HG03064 (cell line): ENCODE measurements around the gene KLRC4.
"Not testable (repeated sequence)": the region's sequence is repeated elsewhere in the genome, so short reads cannot be mapped to it uniquely, and the experiment has no call there.

Experiments used
- ATAC-seq: cut with Tn5 transposase; IDR thresholded peaks from one replicate; pipeline ENCODE4 v1.9.1; 2021; ENCODE audit warnings: low read depth; ENCODE audit not compliant: unreplicated experiment

Gene KLRC4

DNA sequence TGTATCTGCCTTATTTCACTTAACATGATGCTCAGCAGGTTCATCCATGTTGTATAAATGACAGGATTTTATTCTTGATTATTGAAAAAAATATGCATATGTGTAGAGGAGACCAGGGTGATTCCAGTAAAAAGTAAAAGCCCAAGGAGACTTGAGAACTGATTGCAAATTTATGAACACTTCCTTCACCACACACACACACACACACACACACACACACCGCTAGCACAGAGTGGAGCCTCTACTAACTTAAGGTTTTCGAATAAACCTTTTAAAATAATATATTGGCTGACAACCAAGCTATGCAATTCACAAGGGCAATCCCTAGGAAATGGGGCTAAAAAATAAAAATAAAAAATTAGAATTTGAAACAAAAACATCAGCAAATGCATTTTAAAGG is 11.4 kb downstream of the KLRC4 start:
- ATAC-seq, result no peak

GRCh38 chr12:10397296-10397695 is 12.3 kb downstream of the KLRC4 start:
- no peak for ATAC-seq

GRCh38 chr12:10396176-10396575 is 13.4 kb downstream of the KLRC4 start:
- ATAC-seq, result not testable (repeated sequence)

GRCh38 chr12:10395390-10395998 is 14.1 kb downstream of the KLRC4 start:
- ATAC-seq, result peak; percentile 67

GRCh38 chr12:10394531-10395152 is 14.9 kb downstream of the KLRC4 start:
- ATAC-seq, result not testable (repeated sequence)

DNA sequence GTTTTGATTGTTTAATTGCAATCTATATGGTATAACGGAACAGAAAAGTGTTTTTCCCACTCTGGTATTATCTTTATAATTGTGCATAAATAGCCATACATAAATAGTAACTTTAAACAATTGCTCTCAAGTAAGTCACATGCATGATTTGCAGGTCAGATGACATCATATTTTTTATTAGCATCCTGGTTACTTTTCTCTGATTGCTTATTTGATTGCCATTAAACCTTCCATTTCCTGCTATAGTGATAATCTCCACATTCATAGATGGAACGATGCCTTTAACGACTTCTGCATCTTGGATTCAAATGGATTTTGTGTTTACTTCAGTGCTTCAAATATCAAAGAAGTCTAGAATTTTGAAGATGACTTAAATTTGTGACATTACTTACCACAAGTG is 16.3 kb downstream of the KLRC4 start:
- no peak for ATAC-seq

- peak; percentile 61 for ATAC-seq
Observed at GRCh38 chr12:10392394-10392930, 17.1 kb downstream of the KLRC4 start.

DNA sequence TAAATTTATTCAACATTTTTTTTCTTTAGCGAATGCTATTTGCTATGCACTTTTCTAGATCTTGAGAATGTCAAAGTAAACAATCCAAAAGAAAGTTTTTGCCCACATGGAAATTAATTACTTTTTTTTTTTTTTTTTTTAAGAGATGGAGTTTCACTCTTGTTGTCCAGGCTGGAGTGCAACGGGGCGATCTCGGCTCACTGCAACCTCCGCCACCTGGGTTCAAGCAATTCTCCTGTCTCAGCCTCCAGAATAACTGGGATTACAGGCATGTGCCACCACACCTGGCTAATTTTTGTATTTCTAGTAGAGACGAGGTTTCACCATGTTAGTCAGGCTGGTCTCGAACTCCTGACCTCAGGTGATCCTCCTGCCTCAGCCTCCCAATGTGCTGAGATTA is 18.6 kb downstream of the KLRC4 start:
- not testable (repeated sequence) for ATAC-seq

GRCh38 chr12:10389904-10390303 is 19.7 kb downstream of the KLRC4 start, which contains the start of gene KLRK1:
KLRK1 (minus strand) TSS chr12:10390041; CDS start chr12:10388810, 1,231 bp downstream.
- ATAC-seq, result no peak

- ATAC-seq, result no peak
Observed at GRCh38 chr12:10388624-10389413, 20.7 kb downstream of the KLRC4 start.

- not testable (repeated sequence) for ATAC-seq
Observed at GRCh38 chr12:10387498-10387897, 22.1 kb downstream of the KLRC4 start.

GRCh38 chr12:10386857-10387256 is 22.7 kb downstream of the KLRC4 start:
- ATAC-seq, result no peak

DNA sequence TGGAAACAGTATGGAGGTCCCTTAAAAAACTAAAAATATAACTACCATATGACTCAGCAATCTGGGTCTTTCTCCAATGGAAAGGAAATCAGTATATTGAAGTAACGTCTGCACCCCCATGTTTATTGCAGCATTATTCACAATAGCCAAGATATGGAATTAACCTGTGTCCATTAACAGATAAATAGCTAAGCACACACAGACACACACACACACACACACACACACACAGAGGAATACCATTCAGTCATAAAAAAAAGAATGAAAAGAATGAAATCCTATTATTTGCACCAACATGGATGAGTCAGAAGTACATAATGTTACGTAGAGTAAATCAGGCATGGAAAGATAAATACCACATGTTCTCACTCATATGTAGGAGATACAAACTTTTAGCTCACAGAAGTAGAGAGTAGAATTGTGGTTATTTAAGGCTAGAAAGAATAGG is 24.4 kb downstream of the KLRC4 start:
- ATAC-seq, result no peak

DNA sequence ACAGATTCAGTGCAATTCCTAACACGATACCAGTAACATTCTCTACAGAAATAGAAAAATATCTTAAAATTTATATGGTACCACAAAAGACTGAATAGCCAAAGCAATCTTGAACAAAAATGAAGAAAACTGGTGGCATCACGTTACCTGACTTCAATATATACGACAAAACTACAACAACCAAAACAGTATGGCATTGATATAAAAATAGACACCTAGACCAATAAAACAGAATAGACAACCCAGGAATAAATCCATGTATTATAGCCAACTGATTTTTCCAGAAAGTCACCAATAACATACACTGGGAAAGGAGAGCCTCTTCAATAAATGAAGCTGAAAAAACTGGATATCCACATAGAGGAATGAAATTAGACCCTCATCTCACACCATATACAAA is 25.4 kb downstream of the KLRC4 start:
- no peak for ATAC-seq

DNA sequence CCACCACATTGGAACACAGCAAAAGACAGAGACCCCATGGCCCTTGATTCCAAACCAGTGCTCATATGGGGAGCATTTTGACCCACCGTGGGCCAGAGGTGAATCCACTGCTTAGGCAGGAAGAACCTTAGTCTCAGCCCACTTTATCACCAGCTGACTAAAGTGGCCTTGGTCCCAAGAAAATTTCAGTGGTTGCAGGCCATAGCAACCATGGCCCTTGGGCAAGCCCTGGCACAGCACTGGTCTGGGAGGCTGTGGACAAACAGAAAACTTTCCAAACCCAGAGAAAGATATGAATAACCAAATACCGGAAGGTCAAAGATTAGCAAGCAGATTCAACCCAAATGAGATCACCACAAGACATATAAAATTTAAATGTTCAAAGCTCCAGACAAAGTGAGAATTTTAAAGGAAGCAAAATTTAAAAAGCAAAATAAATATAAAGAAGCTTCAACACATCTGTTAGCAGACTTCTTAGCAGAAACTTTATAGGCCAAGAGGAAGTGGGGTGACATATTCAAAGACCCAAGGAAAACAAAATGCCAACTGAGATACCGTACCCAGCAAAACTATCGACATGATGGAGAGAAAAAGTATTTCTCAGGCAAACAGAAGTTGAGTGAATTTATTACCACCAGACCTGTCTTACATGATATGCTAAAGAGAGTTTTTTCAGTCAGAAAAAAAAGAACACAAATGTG is 27.5 kb downstream of the KLRC4 start:
- no peak for ATAC-seq

DNA sequence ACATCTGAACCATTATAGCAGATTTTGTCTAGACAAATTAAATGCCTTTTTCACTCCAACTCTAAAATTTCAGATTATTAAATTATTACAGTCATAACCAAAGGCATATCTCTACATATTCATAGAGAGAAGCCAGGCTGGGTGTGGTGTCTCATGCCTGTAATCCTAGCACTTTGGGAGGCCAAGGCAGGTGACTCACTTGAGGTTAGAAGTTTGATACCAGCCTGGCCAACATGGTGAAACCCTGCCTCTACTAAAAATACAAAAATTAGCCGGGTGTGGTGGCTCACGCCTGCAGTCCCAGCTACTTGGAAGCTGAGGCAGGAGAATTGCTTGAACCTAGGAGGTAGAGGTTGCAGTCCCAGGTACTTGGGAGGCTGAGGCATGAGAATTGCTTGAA is 30.8 kb downstream of the KLRC4 start:
- not testable (repeated sequence) for ATAC-seq

DNA sequence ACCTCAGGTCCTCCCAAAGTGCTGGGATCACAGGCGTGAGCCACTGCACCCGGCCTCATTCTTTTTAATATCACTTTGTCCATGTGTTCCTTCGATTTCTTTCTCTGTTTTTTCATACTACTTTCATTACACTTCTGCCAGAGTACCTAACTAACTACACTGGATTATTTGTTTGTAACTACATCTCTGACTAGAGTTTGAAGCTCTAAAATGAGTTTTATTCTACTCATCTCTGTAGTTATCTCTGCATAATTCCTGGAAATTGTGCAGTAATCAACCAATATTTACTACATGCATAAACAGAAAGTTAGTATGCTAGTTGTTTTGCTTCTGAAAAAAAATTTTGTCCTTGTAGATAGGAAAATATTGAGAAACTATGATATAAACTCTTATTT is 34.9 kb downstream of the KLRC4 start:
- ATAC-seq, result no peak

- no peak for ATAC-seq
Observed at GRCh38 chr12:10372559-10372958, 37.0 kb downstream of the KLRC4 start.

- ATAC-seq, result not testable (repeated sequence)
Observed at GRCh38 chr12:10371893-10372535, 37.5 kb downstream of the KLRC4 start.
